Stomach (tissue), 9 donors: ENCODE measurements around the gene HOXB6. TPM values are rescaled to one million over a fixed set of nuclear protein-coding genes. Genes with fewer than 3 reads are reported as not detected.

Source experiments
- DNase-seq, 2 donors: peaks; one replicate each; pipeline versions ENCODE4 v3.0.0 to v3.0.0-alpha.2; 2013 to 2019
- H3K27ac ChIP-seq, 5 donors: fragments of 200-600 bp in 4 of 5; sonication (generic) in 4 of 5; one replicate each; pipeline ENCODE4 v1.5.1; 2013 to 2019; ENCODE audit warnings: mild to moderate bottlenecking in 1 of 5, moderate library complexity in 1 of 5
- H3K27me3 ChIP-seq, 3 donors: fragments of 200-600 bp; sonication (generic); one replicate each; pipeline ENCODE4 v1.5.1; 2017 to 2019; ENCODE audit warnings: mixed run types in 1 of 3
- H3K36me3 ChIP-seq, 4 donors: fragments of 200-600 bp; sonication (generic); 1 replicate in 3 of 4; 2 replicates in 1 of 4; pipeline ENCODE4 v1.5.1; 2016 to 2019
- H3K4me1 ChIP-seq, 4 donors: fragments of 200-600 bp; sonication (generic); one replicate each; pipeline ENCODE4 v1.5.1; 2016 to 2019
- H3K4me3 ChIP-seq, 4 donors: fragments of 200-600 bp; sonication (generic) in 3 of 4; one replicate each; pipeline ENCODE4 v1.5.1; 2016 to 2019; ENCODE audit warnings: mild to moderate bottlenecking in 1 of 4
- H3K9me3 ChIP-seq, 4 donors: fragments of 200-600 bp; sonication (generic); one replicate each; pipeline ENCODE4 v1.5.1; 2016 to 2019
- CTCF ChIP-seq, 7 experiments: fragments of 450-650 bp in 4 of 7; fragments of 200-600 bp in 3 of 7; sonication (generic) in 3 of 7; IDR thresholded peaks; one replicate each; pipeline ENCODE4 v1.5.1; 2016 to 2019; ENCODE audit warnings: antibody characterized with exemption in 7 of 7, control low read depth in 2 of 7, mild to moderate bottlenecking in 1 of 7
- EP300 ChIP-seq: sonication (generic); formaldehyde crosslinking; IDR thresholded peaks from one replicate; pipeline ENCODE4 v1.6.1; 2017; ENCODE audit warnings: antibody characterized with exemption
- POLR2A ChIP-seq, 4 donors: fragments of 450-650 bp; IDR thresholded peaks; one replicate each; pipeline ENCODE4 v1.6.1; 2016; ENCODE audit warnings: antibody characterized with exemption in 4 of 4, control low read depth in 2 of 4, mild to moderate bottlenecking in 1 of 4, moderate library complexity in 1 of 4
- POLR2AphosphoS5 ChIP-seq, 3 donors: sonication (generic); formaldehyde crosslinking; IDR thresholded peaks; one replicate each; pipeline ENCODE4 v1.6.1; 2016; ENCODE audit warnings: antibody characterized with exemption in 3 of 3
- WGBS, 5 donors: extraction: QIAGEN DNeasy Blood & Tissue Kit in 3 of 5; methylation state at CpG; one replicate each; pipeline versions ENCODE4 v1.1.5 to v1.1.7; 2013 to 2018; 5-methylcytosine and 5-hydroxymethylcytosine counted together
- intact Hi-C: fragments of 100-400 bp; cut with DNase I; formaldehyde crosslinking; loops from one replicate; pipeline ENCODE4 v1.15.1; 2023; ENCODE audit warnings: low total_unique reads
- polyA plus RNA-seq, 3 donors: library from polyadenylated mRNA; stranded (reverse); fragments of 200-250 nt; gene quantifications; one replicate each; pipeline ENCODE4 v1.2.3, GENCODE V29; 2013
- total RNA-seq, 5 donors: library from RNA; depleted of rRNA; stranded (reverse); fragments of >200 nt; gene quantifications; one replicate each; pipeline versions ENCODE4 v1.1.0 to v1.2.3, GENCODE V29; 2014 to 2016
- donor health status: healthy with polysubstance abuse.
- donor health status: Bipolar disorder and iron deficiency.
- donor health status: healthy.

HOXB6 gene
- total and polyA plus RNA-seq, 8 donors: 4.2 to 150 (median 10.9) TPM

GRCh38 chr17:48589060-48589830 is 15.5 kb downstream of the HOXB6 start:
- intact Hi-C loops: no loop called here
- 16 to 29% (median 25%) methylated on average over 10 of the region's 10 CpGs for WGBS, 5 donors
- Histone ChIP-seq H3K36me3 (no peaks in the 10 kb centered on the region), H3K4me3 (peak overlapping the region; percentile 22 to 56 (median 44)), H3K4me1 (peaks cover 14 to 78% (median 50%) of the 10 kb centered on the region in 4 donors), H3K27me3 (peaks cover 3 to 100% (median 79%) of the 10 kb centered on the region in 3 donors), H3K9me3 (no peaks in the 10 kb centered on the region), H3K27ac (peak overlapping the region; percentile 62 to 95 (median 93))
- TF ChIP-seq CTCF (IDR thresholded peaks at IDR 0.05) (no peak), EP300 (no peak), POLR2AphosphoS5 (IDR thresholded peaks at IDR 0.05) (no peak), POLR2A (IDR thresholded peaks at IDR 0.05) (no peak)
- DNase-seq: no peak

GRCh38 chr17:48588528-48588927 is 16.3 kb downstream of the HOXB6 start:
- Histone ChIP-seq H3K9me3 (no peaks in the 10 kb centered on the region), H3K27ac (peak overlapping the region; percentile 48 to 95 (median 93)), H3K27me3 (peaks cover 3 to 100% (median 76%) of the 10 kb centered on the region in 3 donors), H3K4me1 (peaks cover 13 to 78% (median 47%) of the 10 kb centered on the region in 4 donors), H3K36me3 (no peaks in the 10 kb centered on the region), H3K4me3 (peak overlapping the region in 3 of 4 donors; percentile 50 to 56 (median 52))
- no peak for TF ChIP-seq POLR2AphosphoS5 (IDR thresholded peaks at IDR 0.05)
- no peak for TF ChIP-seq CTCF (IDR thresholded peaks at IDR 0.05)
- no peak for TF ChIP-seq POLR2A (IDR thresholded peaks at IDR 0.05)
- TF ChIP-seq EP300: no peak
- intact Hi-C loops: no loop called here
- no peak for DNase-seq
- WGBS, 5 donors: 16 to 30% (median 27%) methylated on average over 2 of the region's 2 CpGs

GRCh38 chr17:48588074-48588415 is 16.7 kb downstream of the HOXB6 start:
- H3K36me3 ChIP-seq: no peaks in the 10 kb centered on the region
- peaks cover under 1 to 100% (median 76%) of the 10 kb centered on the region in 3 donors for H3K27me3 ChIP-seq
- 18 to 47% (median 35%) methylated on average over 2 of the region's 2 CpGs for WGBS, 5 donors
- H3K4me1 ChIP-seq: peaks cover 15 to 77% (median 45%) of the 10 kb centered on the region in 4 donors
- TF ChIP-seq POLR2AphosphoS5 (IDR thresholded peaks at IDR 0.05) (no peak), EP300 (no peak), POLR2A (IDR thresholded peaks at IDR 0.05) (no peak), CTCF (IDR thresholded peaks at IDR 0.05) (no peak)
- H3K9me3 ChIP-seq: no peaks in the 10 kb centered on the region
- H3K4me3 ChIP-seq: peak overlapping the region; percentile 50 to 56 (median 54)
- no peak for DNase-seq
- intact Hi-C loops: no loop called here
- H3K27ac ChIP-seq: peak overlapping the region; percentile 48 to 95 (median 93)

- H3K9me3 ChIP-seq: no peaks in the 10 kb centered on the region
- peak in 1 of 2 donors; percentile 62 for DNase-seq
- WGBS, 5 donors: 20 to 37% (median 31%) methylated on average over 5 of the region's 5 CpGs
- H3K4me1 ChIP-seq: peaks cover 18 to 77% (median 44%) of the 10 kb centered on the region in 4 donors
- H3K27me3 ChIP-seq: peaks cover 0 to 100% (median 76%) of the 10 kb centered on the region in 3 donors
- TF ChIP-seq POLR2AphosphoS5 (IDR thresholded peaks at IDR 0.05) (no peak), EP300 (no peak), CTCF (IDR thresholded peaks at IDR 0.05) (no peak), POLR2A (IDR thresholded peaks at IDR 0.05) (no peak)
- no peaks in the 10 kb centered on the region for H3K36me3 ChIP-seq
- peak overlapping the region; percentile 48 to 95 (median 93) for H3K27ac ChIP-seq
- peak overlapping the region; percentile 50 to 56 (median 54) for H3K4me3 ChIP-seq
- intact Hi-C loops: no loop called here
Measured at GRCh38 chr17:48587276-48588073, 17.3 kb downstream of the HOXB6 start.
